Measurements from ENCODE around the gene UTF1. TPM values are rescaled to one million over a fixed set of nuclear protein-coding genes. Genes with fewer than 3 reads are reported as not detected.

Gene UTF1
- total and polyA plus RNA-seq, 2 experiments from 2014 or later: 12.2 to 51.4 TPM

DNA sequence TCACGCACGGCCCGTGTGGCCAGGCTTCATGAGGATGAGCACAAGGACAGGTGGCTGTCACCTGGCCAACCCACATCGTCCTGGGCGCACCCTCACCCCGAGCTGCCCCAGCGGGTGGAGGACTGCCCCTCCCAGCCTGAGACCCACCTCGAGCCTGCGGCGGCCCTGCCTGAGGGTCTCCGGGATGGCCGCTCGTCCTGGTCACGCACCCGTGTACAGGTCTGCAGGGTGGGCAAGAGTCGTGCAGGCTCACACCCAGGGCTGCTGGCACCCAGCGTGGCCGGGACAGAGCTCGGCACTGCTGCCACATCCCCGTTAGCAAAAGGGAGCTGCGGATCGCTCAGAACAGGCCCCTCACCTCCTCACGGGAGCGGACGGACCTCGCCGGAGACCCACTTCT lies 14.4 kb upstream of the UTF1 start (continued):
- TF ChIP-seq, protein P1, sequence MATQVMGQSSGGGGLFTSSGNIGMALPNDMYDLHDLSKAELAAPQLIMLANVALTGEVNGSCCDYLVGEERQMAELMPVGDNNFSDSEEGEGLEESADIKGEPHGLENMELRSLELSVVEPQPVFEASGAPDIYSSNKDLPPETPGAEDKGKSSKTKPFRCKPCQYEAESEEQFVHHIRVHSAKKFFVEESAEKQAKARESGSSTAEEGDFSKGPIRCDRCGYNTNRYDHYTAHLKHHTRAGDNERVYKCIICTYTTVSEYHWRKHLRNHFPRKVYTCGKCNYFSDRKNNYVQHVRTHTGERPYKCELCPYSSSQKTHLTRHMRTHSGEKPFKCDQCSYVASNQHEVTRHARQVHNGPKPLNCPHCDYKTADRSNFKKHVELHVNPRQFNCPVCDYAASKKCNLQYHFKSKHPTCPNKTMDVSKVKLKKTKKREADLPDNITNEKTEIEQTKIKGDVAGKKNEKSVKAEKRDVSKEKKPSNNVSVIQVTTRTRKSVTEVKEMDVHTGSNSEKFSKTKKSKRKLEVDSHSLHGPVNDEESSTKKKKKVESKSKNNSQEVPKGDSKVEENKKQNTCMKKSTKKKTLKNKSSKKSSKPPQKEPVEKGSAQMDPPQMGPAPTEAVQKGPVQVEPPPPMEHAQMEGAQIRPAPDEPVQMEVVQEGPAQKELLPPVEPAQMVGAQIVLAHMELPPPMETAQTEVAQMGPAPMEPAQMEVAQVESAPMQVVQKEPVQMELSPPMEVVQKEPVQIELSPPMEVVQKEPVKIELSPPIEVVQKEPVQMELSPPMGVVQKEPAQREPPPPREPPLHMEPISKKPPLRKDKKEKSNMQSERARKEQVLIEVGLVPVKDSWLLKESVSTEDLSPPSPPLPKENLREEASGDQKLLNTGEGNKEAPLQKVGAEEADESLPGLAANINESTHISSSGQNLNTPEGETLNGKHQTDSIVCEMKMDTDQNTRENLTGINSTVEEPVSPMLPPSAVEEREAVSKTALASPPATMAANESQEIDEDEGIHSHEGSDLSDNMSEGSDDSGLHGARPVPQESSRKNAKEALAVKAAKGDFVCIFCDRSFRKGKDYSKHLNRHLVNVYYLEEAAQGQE (IDR thresholded peaks at IDR 0.05; ENCODE audit: unreplicated experiment): no peak
- TF ChIP-seq, protein P2, sequence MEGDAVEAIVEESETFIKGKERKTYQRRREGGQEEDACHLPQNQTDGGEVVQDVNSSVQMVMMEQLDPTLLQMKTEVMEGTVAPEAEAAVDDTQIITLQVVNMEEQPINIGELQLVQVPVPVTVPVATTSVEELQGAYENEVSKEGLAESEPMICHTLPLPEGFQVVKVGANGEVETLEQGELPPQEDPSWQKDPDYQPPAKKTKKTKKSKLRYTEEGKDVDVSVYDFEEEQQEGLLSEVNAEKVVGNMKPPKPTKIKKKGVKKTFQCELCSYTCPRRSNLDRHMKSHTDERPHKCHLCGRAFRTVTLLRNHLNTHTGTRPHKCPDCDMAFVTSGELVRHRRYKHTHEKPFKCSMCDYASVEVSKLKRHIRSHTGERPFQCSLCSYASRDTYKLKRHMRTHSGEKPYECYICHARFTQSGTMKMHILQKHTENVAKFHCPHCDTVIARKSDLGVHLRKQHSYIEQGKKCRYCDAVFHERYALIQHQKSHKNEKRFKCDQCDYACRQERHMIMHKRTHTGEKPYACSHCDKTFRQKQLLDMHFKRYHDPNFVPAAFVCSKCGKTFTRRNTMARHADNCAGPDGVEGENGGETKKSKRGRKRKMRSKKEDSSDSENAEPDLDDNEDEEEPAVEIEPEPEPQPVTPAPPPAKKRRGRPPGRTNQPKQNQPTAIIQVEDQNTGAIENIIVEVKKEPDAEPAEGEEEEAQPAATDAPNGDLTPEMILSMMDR (conservative IDR thresholded peaks at IDR 0.05; ENCODE audit: low read depth in 2 of 2): no peak

DNA sequence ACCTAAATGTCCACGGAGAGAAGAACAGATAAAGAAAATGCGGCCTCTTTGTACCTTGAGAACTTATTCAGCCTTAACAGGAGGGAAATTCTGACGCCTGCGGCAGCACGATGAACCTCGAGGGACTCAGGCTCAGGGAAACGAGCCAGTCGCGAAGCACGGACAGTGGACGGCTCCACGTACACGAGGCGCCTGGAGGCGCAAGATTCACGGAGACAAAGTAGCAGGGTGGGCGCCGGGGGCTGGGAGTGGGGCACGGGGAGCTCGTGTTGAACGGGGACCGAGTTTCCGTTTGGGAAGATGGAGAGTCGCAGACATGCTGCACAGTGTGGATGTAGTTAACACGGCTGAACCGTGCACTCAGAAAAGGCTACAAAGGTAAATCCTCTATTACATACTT lies 13.2 kb upstream of the UTF1 start:
- H3K9me3 Mint-ChIP-seq: no peaks in the 10 kb centered on the region; the same call in 2 of the 3 replicates
- H3K36me3 Mint-ChIP-seq (ENCODE audit: low read depth): peaks cover 3% of the 10 kb centered on the region; the same call in 1 of the 3 replicates
- no peak overlapping the region for H2AFZ ChIP-seq
- H3K4me3 Mint-ChIP-seq: no peak overlapping the region
- H3K79me2 ChIP-seq (replicated peaks; ENCODE audit: insufficient read depth): no peaks in the 10 kb centered on the region
- 0 out of 2 replicates have a peak, but pooled peaks cover 4% of the 10 kb centered on the region for H3K4me1 ChIP-seq (ENCODE audit: insufficient read depth)
- peaks cover 11% of the 10 kb centered on the region for H3K27me3 Mint-ChIP-seq (ENCODE audit: insufficient read depth, low read depth, poor library complexity)
- no peaks in the 10 kb centered on the region for H4K20me1 ChIP-seq (replicated peaks; ENCODE audit: insufficient read depth)
- H3K9me2 ChIP-seq (ENCODE audit: insufficient read depth): no peaks in the 10 kb centered on the region
- H3K4me3 ChIP-seq: no peak overlapping the region
- H3K4me1 Mint-ChIP-seq: peaks cover 3% of the 10 kb centered on the region
- H3K36me3 ChIP-seq (ENCODE audit: insufficient read depth): no peaks in the 10 kb centered on the region
- H3K27ac ChIP-seq (ENCODE audit: low read depth): no peak overlapping the region
- H3K4me2 ChIP-seq: no peak overlapping the region
- no peak for ATAC-seq
- H3K27ac Mint-ChIP-seq: no peak overlapping the region
- peaks cover 14% of the 10 kb centered on the region; the same call in 1 of the 2 replicates for H3F3A ChIP-seq (replicated peaks; ENCODE audit: low read depth)
- no peak for DNase-seq (ENCODE audit: low spot score)
- H3K27me3 ChIP-seq (ENCODE audit: insufficient read depth): no peaks in the 10 kb centered on the region
- TF ChIP-seq ZNF114 (CRISPR knock-in tag; IDR thresholded peaks at IDR 0.05) (no peak), EZH2phosphoT487 (IDR thresholded peaks at IDR 0.05; ENCODE audit: unreplicated experiment) (no peak), NANOG (IDR thresholded peaks at IDR 0.05; ENCODE audit: borderline replicate concordance) (no peak), STAT1 (IDR thresholded peaks at IDR 0.05; ENCODE audit: unreplicated experiment) (no peak), POLR2AphosphoS5 (IDR thresholded peaks at IDR 0.05; ENCODE audit: low read depth) (no peak), JUNB (IDR thresholded peaks at IDR 0.05; ENCODE audit: unreplicated experiment) (no peak), ZNF331 (CRISPR knock-in tag; IDR thresholded peaks at IDR 0.05; ENCODE audit: low read depth) (no peak), CREB1 (CRISPR knock-in tag; IDR thresholded peaks at IDR 0.05; ENCODE audit: low read depth) (no peak)
- TF ChIP-seq, protein P2 (conservative IDR thresholded peaks at IDR 0.05; ENCODE audit: low read depth in 2 of 2): no peak
- TF ChIP-seq, protein P1 (IDR thresholded peaks at IDR 0.05; ENCODE audit: unreplicated experiment): no peak

Measured in GM23338 (cell line).